Thyroid gland (tissue), 4 donors: Measurements from ENCODE around the gene CEACAM6. TPM values are rescaled to one million over a fixed set of nuclear protein-coding genes. Genes with fewer than 3 reads are reported as not detected.

ENCODE experiments used
- DNase-seq, 2 donors: peaks; one replicate each; pipeline ENCODE4 v3.0.0-alpha.2; 2019
- H3K27ac ChIP-seq, 3 donors: fragments of 200-600 bp; sonication (generic); 1 replicate in 2 of 3; 2 replicates in 1 of 3; pipeline ENCODE4 v1.5.1; 2016 to 2019; ENCODE audit warnings: mild to moderate bottlenecking in 1 of 3, moderate library complexity in 1 of 3
- H3K27me3 ChIP-seq: fragments of 200-600 bp; sonication (generic); one replicate; pipeline ENCODE4 v1.5.1; 2019
- H3K36me3 ChIP-seq, 2 donors: fragments of 200-600 bp; sonication (generic); one replicate each; pipeline ENCODE4 v1.5.1; 2016 to 2019
- H3K4me1 ChIP-seq, 2 donors: fragments of 200-600 bp; sonication (generic); one replicate each; pipeline ENCODE4 v1.5.1; 2017 to 2019
- H3K4me3 ChIP-seq, 3 donors: fragments of 200-600 bp; sonication (generic); replicated peaks in 1 of 3; 1 replicate in 2 of 3; 2 replicates in 1 of 3; pipeline ENCODE4 v1.5.1; 2016; ENCODE audit warnings: mild to moderate bottlenecking in 1 of 3
- H3K9me3 ChIP-seq: fragments of 200-600 bp; sonication (generic); one replicate; pipeline ENCODE4 v1.5.1; 2017
- POLR2A ChIP-seq, 2 donors: fragments of 450-650 bp; IDR thresholded peaks; one replicate each; pipeline ENCODE4 v1.6.1; 2017; ENCODE audit warnings: antibody characterized with exemption in 2 of 2, mild to moderate bottlenecking in 2 of 2, moderate library complexity in 1 of 2
- WGBS, 2 donors: methylation state at CpG; one replicate each; pipeline ENCODE4 v1.1.5; 2017; 5-methylcytosine and 5-hydroxymethylcytosine counted together
- intact Hi-C: fragments of 100-400 bp; cut with DNase I; formaldehyde crosslinking; loops from one replicate; pipeline ENCODE4 v1.15.1; 2023
- total RNA-seq, 4 donors: library from RNA; depleted of rRNA; stranded (reverse); fragments of >200 nt; gene quantifications; one replicate each; pipeline ENCODE4 v1.2.3, GENCODE V29; 2016
- TF ChIP-seq, protein P1 (sequence below), 6 experiments: fragments of 200-600 bp in 3 of 6; fragments of 450-650 bp in 3 of 6; sonication (generic) in 3 of 6; IDR thresholded peaks; one replicate each; pipeline ENCODE4 v1.5.1; 2016 to 2019; ENCODE audit warnings: antibody characterized with exemption in 6 of 6, mild to moderate bottlenecking in 2 of 6, inconsistent platforms in 1 of 6, moderate library complexity in 1 of 6

Gene CEACAM6
- total RNA-seq, 4 donors from 2014 or later: 0.11 to 0.13 TPM; not detected in 2

DNA sequence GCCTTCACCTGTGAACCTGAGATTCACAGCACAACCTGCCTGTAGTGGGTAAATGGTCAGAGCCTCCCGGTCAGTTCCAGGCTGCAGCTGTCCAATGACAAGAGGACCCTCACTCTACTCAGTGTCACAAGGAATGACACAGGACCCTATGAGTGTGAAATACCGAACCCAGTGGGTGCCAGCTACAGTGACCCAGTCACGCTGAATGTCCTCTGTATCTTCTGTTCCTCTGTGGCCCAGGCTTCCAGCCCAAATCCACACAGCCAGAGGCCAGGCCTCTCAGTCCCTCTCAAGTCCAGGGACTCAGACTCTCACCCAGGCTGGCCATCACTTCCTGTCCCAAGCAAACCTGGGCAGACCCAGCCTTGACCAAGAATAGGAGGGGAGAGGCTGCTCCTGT, 51.8 kb downstream of the CEACAM6 start:
- Histone ChIP-seq H3K36me3 (no peaks in the 10 kb centered on the region), H3K9me3 (no peaks in the 10 kb centered on the region), H3K27ac (no peak overlapping the region), H3K4me1 (peaks cover 0 to 3% of the 10 kb centered on the region in 2 donors), H3K27me3 (no peaks in the 10 kb centered on the region), H3K4me3 (no peak overlapping the region)
- no peak for DNase-seq
- TF ChIP-seq, protein P1, sequence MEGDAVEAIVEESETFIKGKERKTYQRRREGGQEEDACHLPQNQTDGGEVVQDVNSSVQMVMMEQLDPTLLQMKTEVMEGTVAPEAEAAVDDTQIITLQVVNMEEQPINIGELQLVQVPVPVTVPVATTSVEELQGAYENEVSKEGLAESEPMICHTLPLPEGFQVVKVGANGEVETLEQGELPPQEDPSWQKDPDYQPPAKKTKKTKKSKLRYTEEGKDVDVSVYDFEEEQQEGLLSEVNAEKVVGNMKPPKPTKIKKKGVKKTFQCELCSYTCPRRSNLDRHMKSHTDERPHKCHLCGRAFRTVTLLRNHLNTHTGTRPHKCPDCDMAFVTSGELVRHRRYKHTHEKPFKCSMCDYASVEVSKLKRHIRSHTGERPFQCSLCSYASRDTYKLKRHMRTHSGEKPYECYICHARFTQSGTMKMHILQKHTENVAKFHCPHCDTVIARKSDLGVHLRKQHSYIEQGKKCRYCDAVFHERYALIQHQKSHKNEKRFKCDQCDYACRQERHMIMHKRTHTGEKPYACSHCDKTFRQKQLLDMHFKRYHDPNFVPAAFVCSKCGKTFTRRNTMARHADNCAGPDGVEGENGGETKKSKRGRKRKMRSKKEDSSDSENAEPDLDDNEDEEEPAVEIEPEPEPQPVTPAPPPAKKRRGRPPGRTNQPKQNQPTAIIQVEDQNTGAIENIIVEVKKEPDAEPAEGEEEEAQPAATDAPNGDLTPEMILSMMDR (IDR thresholded peaks at IDR 0.05): no peak
- TF ChIP-seq POLR2A (IDR thresholded peaks at IDR 0.05): no peak
- 85 to 89% methylated on average over 3 of the region's 3 CpGs for WGBS, 2 donors
- intact Hi-C loops: no loop called here

DNA sequence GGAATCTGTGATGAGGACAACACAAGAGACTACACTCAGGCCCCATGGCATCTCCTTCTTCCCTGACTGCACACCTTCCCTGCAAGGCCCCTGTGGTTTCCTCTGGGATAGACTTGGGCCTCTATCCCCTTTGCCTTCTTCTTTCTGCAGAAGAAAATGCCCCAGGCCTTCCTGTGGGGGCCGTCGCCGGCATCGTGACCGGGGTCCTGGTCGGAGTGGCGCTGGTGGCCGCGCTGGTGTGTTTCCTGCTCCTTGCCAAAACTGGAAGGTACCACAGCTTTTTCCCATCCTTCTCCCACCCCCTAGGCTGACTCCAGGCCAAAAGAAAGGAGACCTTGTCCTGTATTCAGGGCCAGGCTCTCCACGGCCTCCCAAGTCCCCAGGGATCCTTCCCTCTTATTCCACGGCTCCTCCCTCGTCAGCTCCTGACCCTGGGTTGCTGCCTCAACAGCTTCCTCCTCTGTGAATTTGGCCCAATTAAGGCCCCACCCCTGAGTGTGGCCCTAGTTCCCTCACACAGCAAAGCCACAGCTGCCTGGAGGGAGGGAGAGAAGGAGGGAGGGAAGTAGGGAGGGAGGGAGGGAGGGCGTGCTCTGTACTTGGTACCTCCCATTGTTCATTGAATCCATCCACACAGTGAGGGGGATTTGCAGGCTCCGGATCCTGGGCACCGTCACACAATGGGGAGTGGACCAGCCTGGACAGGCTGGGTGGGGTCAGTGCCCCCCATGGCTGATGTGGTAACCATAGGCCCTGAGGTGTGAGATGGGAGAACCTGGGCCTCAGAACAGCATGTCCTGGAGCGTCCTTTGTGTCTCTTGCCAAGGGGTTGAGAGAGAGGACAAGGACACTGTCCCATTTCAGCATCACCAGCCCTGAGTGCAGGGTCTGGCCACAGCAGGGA, 53.6 kb downstream of the CEACAM6 start:
- WGBS, 2 donors: 79 to 88% methylated on average over 16 of the region's 16 CpGs
- intact Hi-C loops: no loop called here
- H3K36me3 ChIP-seq: no peaks in the 10 kb centered on the region
- H3K27ac ChIP-seq: no peak overlapping the region
- DNase-seq: no peak
- no peak for TF ChIP-seq POLR2A (IDR thresholded peaks at IDR 0.05)
- TF ChIP-seq, protein P1 (IDR thresholded peaks at IDR 0.05): no peak
- H3K27me3 ChIP-seq: no peaks in the 10 kb centered on the region
- H3K4me3 ChIP-seq: no peak overlapping the region
- H3K4me1 ChIP-seq: no peaks in the 10 kb centered on the region
- no peaks in the 10 kb centered on the region for H3K9me3 ChIP-seq

DNA sequence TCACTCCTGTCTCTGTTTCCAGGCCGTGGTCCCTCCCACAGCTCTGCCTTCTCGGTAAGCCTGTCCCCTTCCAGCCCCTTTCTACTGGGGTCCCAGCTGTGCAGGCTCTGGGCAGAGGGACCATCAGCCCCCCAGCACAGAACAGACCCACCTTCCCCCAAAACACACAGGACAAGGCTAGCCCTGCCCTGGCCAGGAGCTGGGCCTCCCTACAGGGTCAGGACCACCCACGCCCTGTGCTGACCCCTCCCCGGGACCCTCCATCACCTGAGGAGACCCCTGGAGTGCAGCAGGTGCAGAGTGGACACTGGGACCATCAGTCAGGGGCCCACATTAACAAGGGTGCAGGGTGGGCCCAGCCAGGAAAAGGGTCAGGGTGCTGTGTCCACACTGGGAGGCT, 55.0 kb downstream of the CEACAM6 start:
- intact Hi-C loops: no loop called here
- H3K9me3 ChIP-seq: no peaks in the 10 kb centered on the region
- WGBS, 2 donors: 59 to 75% methylated on average over 2 to 3 of the region's 4 CpGs
- H3K36me3 ChIP-seq: no peaks in the 10 kb centered on the region
- DNase-seq: no peak
- no peak overlapping the region for H3K27ac ChIP-seq
- TF ChIP-seq, protein P1 (IDR thresholded peaks at IDR 0.05): no peak
- TF ChIP-seq POLR2A (IDR thresholded peaks at IDR 0.05): no peak
- no peaks in the 10 kb centered on the region for H3K27me3 ChIP-seq
- no peak overlapping the region for H3K4me3 ChIP-seq
- H3K4me1 ChIP-seq: no peaks in the 10 kb centered on the region

DNA sequence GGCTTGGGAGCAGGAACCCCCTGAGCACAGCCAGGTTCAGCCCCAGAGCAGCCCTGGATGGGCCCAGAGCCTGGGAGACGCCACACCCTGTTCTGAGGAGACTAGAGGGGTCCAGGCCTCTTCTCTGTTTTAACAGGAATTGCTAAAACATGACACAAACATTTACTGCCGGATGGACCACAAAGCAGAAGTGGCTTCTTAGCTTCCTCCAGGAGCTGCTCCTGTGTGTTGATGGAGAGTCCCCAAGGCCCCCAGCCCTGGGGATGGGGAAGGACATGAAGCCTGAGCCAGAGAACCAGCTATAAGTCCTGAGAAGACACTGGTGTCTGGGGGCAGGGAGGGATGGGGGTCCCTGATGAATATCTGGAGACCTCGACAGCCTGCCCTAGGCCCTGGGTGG, 55.7 kb downstream of the CEACAM6 start:
- intact Hi-C loops: no loop called here
- Histone ChIP-seq H3K9me3 (no peaks in the 10 kb centered on the region), H3K4me3 (no peak overlapping the region), H3K4me1 (no peaks in the 10 kb centered on the region), H3K27ac (no peak overlapping the region), H3K27me3 (no peaks in the 10 kb centered on the region), H3K36me3 (no peaks in the 10 kb centered on the region)
- no peak for DNase-seq
- TF ChIP-seq, protein P1 (IDR thresholded peaks at IDR 0.05): no peak
- no peak for TF ChIP-seq POLR2A (IDR thresholded peaks at IDR 0.05)
- 73 to 76% methylated on average over 3 of the region's 3 CpGs for WGBS, 2 donors

DNA sequence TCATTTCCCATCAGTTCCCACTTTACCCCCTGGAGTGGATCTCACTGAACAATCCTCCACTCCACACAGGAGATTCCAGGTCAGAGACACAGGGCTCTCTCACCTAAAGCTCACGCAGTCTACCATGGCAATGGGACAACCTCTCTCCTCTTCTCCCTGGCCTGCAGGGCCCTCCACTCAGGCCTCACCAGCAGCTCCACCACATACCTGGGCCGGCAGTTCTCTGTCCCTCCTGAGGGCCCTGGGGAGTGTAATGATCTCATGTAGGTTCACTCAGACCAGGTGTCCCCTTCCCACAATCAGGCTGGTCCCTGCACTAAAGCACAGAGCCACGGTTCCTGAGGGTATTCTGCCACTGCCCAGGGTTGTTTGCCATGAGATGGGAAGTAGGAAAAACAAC, 56.7 kb downstream of the CEACAM6 start:
- no peak overlapping the region for H3K27ac ChIP-seq
- no peak overlapping the region for H3K4me3 ChIP-seq
- 69 to 73% methylated on average over 3 of the region's 3 CpGs for WGBS, 2 donors
- peaks cover 4 to 7% of the 10 kb centered on the region in 2 donors for H3K4me1 ChIP-seq
- H3K27me3 ChIP-seq: no peaks in the 10 kb centered on the region
- no peaks in the 10 kb centered on the region for H3K9me3 ChIP-seq
- no peak for TF ChIP-seq POLR2A (IDR thresholded peaks at IDR 0.05)
- TF ChIP-seq, protein P1 (IDR thresholded peaks at IDR 0.05): no peak
- intact Hi-C loops: no loop called here
- DNase-seq: no peak
- H3K36me3 ChIP-seq: no peaks in the 10 kb centered on the region
